Gastrocnemius medialis (tissue), 4 donors: Measurements from ENCODE around the gene PHF11. TPM values are rescaled to one million over a fixed set of nuclear protein-coding genes. Genes with fewer than 3 reads are reported as not detected.

ENCODE experiments used
- ATAC-seq, 2 donors: fragments of 150-250 bp; one replicate each; pipeline ENCODE4 v1.9.1; 2016
- DNase-seq, 2 donors: peaks; one replicate each; pipeline ENCODE4 v3.0.0-alpha.2; 2019
- H3K27ac ChIP-seq, 4 donors: fragments of 200-600 bp; sonication (generic); 1 replicate in 1 of 4; 2 replicates in 3 of 4; pipeline ENCODE4 v1.5.1; 2016 to 2018; ENCODE audit warnings: mild to moderate bottlenecking in 2 of 4, moderate library complexity in 1 of 4
- H3K27me3 ChIP-seq, 3 donors: fragments of 200-600 bp; sonication (generic) in 2 of 3; 1 replicate in 1 of 3; 2 replicates in 2 of 3; pipeline versions ENCODE4 v1.5.1 to v1.6.0; 2016 to 2019; ENCODE audit warnings: mild to moderate bottlenecking in 1 of 3, moderate library complexity in 1 of 3
- H3K36me3 ChIP-seq, 2 donors: fragments of 200-600 bp; sonication (generic) in 1 of 2; one replicate each; pipeline ENCODE4 v1.5.1; 2017 to 2018
- H3K4me1 ChIP-seq, 2 donors: fragments of 200-600 bp; sonication (generic) in 1 of 2; one replicate each; pipeline ENCODE4 v1.5.1; 2016 to 2017; ENCODE audit warnings: mild to moderate bottlenecking in 2 of 2
- H3K4me3 ChIP-seq, 4 donors: fragments of 200-600 bp; sonication (generic) in 3 of 4; 1 replicate in 1 of 4; 2 replicates in 3 of 4; pipeline ENCODE4 v1.5.1; 2016 to 2019; ENCODE audit warnings: mild to moderate bottlenecking in 2 of 4
- H3K9me3 ChIP-seq, 3 donors: fragments of 200-600 bp; sonication (generic) in 2 of 3; 1 replicate in 1 of 3; 2 replicates in 2 of 3; pipeline ENCODE4 v1.5.1; 2016 to 2019
- POLR2A ChIP-seq, 2 donors: fragments of 450-650 bp; IDR thresholded peaks; one replicate each; pipeline ENCODE4 v1.6.1; 2017; ENCODE audit warnings: antibody characterized with exemption in 2 of 2, mild to moderate bottlenecking in 2 of 2, moderate library complexity in 2 of 2
- in situ Hi-C, 4 donors: fragments of 200-750 bp; cut with MboI; loops; one replicate each; pipeline versions ENCODE4 v1.15.0 to v1.8.0; 2017; ENCODE audit warnings: low sequenced_read_pairs in 4 of 4
- intact Hi-C: fragments of 100-400 bp; cut with DNase I; formaldehyde crosslinking; loops from one replicate; pipeline ENCODE4 v1.15.1; 2023; ENCODE audit warnings: low total_unique reads
- total RNA-seq, 4 donors: library from RNA; depleted of rRNA; stranded (reverse); fragments of >200 nt; gene quantifications; one replicate each; pipeline versions ENCODE4 v1.1.0 to v1.2.3, GENCODE V29; 2016
- TF ChIP-seq, protein P1 (sequence below), 5 experiments: fragments of 450-650 bp in 3 of 5; fragments of 200-600 bp in 2 of 5; sonication (generic) in 2 of 5; IDR thresholded peaks in 4 of 5; conservative IDR thresholded peaks in 1 of 5; 1 replicate in 4 of 5; 2 replicates in 1 of 5; pipeline ENCODE4 v1.5.1; 2016 to 2019; ENCODE audit warnings: antibody characterized with exemption in 5 of 5, mild to moderate bottlenecking in 3 of 5, moderate library complexity in 3 of 5

PHF11 gene
- total RNA-seq, 4 donors from 2014 or later: 6.5 to 17.7 (median 13.8) TPM

DNA sequence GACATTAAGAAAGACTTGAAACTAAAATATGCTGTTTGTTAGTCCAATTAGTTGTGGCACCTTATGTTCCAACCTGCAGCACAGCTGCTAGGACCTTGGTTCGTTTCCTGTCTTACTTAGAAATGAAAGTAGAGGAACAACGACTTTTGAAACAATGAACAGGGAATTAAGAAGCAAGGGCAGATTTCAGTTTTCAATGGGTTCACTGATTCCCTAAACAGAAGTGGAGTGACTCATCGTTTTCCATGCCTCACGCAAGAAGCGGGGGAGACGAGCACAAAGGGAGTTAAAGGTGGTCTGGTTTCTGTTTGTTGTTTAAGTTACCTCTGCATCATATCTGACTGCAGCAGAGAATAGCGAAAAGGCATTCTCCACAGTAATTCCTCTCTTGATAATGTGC is 44.8 kb downstream of the PHF11 start:
- intact Hi-C loops: no loop called here
- H3K27ac ChIP-seq: peak overlapping the region in 3 of 4 donors; percentile 7 to 49 (median 33)
- H3K36me3 ChIP-seq: peaks cover 0 to 44% of the 10 kb centered on the region in 2 donors
- H3K9me3 ChIP-seq: no peaks in the 10 kb centered on the region
- no peaks in the 10 kb centered on the region for H3K27me3 ChIP-seq
- no peaks in the 10 kb centered on the region for H3K4me1 ChIP-seq
- ATAC-seq (no peak), DNase-seq (no peak)
- TF ChIP-seq, protein P1, sequence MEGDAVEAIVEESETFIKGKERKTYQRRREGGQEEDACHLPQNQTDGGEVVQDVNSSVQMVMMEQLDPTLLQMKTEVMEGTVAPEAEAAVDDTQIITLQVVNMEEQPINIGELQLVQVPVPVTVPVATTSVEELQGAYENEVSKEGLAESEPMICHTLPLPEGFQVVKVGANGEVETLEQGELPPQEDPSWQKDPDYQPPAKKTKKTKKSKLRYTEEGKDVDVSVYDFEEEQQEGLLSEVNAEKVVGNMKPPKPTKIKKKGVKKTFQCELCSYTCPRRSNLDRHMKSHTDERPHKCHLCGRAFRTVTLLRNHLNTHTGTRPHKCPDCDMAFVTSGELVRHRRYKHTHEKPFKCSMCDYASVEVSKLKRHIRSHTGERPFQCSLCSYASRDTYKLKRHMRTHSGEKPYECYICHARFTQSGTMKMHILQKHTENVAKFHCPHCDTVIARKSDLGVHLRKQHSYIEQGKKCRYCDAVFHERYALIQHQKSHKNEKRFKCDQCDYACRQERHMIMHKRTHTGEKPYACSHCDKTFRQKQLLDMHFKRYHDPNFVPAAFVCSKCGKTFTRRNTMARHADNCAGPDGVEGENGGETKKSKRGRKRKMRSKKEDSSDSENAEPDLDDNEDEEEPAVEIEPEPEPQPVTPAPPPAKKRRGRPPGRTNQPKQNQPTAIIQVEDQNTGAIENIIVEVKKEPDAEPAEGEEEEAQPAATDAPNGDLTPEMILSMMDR (IDR thresholded peaks at IDR 0.05 in 4 of 5, conservative IDR thresholded peaks at IDR 0.05 in 1 of 5): no peak
- no peak for TF ChIP-seq POLR2A (IDR thresholded peaks at IDR 0.05)
- peak overlapping the region in 1 of 4 donors; percentile 15 for H3K4me3 ChIP-seq
- in situ Hi-C loops: no loop called here

DNA sequence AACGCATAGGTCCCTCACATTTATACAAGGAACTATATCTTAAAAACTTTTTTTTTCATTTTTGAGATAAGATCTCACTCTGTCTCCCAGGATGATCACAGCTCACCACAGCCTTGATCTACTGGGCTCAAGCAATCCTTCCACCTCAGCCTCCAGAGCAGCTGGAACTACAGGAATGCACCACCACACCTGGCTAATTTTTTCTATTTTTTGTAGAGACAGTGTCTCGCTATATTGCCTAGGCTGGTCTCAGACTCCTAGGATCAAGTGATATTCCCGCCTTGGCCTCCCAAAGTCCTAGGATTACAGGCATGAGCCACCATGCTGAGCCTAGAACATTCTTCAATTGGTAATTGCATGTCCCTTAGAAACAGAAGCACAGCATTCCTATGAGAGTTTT is 47.9 kb downstream of the PHF11 start:
- no peaks in the 10 kb centered on the region for H3K4me1 ChIP-seq
- DNase-seq (no peak), ATAC-seq (no peak)
- H3K27me3 ChIP-seq: no peaks in the 10 kb centered on the region
- no peak overlapping the region for H3K27ac ChIP-seq
- no peak overlapping the region for H3K4me3 ChIP-seq
- H3K36me3 ChIP-seq: peaks cover 0 to 73% of the 10 kb centered on the region in 2 donors
- no peak for TF ChIP-seq POLR2A (IDR thresholded peaks at IDR 0.05)
- no peaks in the 10 kb centered on the region for H3K9me3 ChIP-seq
- in situ Hi-C loops: no loop called here
- intact Hi-C loops: no loop called here

DNA sequence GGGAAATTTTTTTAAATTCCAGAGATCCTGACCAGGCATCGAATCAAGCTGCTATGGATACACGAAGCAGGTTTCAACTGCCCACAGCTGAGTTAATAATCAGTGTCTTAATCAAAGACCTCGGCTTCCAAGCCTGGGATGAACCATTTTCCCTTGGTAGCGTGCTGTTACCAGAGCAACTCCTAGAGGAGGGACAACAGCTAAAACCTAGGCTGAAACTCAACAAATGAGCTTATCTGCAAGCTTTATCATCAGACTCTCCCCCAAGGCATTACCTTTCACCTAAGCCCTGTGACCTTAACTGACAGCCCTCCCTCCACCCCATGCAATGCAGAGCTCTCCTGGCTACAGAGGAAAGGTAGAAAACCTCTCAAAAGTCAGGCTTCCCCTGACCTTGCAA is 49.9 kb downstream of the PHF11 start:
- H3K4me1 ChIP-seq: no peaks in the 10 kb centered on the region
- H3K9me3 ChIP-seq: no peaks in the 10 kb centered on the region
- intact Hi-C loops (no loop called here), in situ Hi-C loops (no loop called here)
- no peaks in the 10 kb centered on the region for H3K27me3 ChIP-seq
- no peak for DNase-seq
- H3K4me3 ChIP-seq: no peak overlapping the region
- TF ChIP-seq POLR2A (IDR thresholded peaks at IDR 0.05): no peak
- TF ChIP-seq, protein P1 (IDR thresholded peaks at IDR 0.05 in 4 of 5, conservative IDR thresholded peaks at IDR 0.05 in 1 of 5): no peak
- peaks cover 0 to 75% of the 10 kb centered on the region in 2 donors for H3K36me3 ChIP-seq
- H3K27ac ChIP-seq: no peak overlapping the region
- ATAC-seq: no peak

DNA sequence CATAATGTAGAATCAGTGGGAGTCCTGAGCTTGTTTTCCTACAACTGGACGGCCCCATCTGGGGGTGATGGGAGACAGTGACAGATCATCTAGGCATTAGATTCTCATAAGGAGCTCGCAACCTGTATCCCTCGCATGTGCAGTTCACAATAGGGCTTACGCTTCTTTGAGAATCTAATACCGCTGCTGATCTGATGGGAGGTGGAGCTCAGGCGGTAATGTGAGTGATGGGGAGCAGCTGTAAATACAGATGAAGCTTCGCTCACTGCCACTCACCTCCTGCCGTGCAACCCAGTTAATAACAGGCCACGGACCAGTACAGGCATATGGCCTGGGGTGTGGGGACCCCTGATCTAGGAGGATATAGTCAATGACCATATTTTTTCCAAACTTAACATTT is 50.8 kb downstream of the PHF11 start:
- Histone ChIP-seq H3K36me3 (peaks cover 0 to 75% of the 10 kb centered on the region in 2 donors), H3K9me3 (no peaks in the 10 kb centered on the region), H3K27ac (no peak overlapping the region), H3K4me3 (no peak overlapping the region), H3K27me3 (no peaks in the 10 kb centered on the region), H3K4me1 (no peaks in the 10 kb centered on the region)
- intact Hi-C loops (no loop called here), in situ Hi-C loops (no loop called here)
- ATAC-seq (no peak), DNase-seq (no peak)
- TF ChIP-seq, protein P1 (IDR thresholded peaks at IDR 0.05 in 4 of 5, conservative IDR thresholded peaks at IDR 0.05 in 1 of 5): no peak
- no peak for TF ChIP-seq POLR2A (IDR thresholded peaks at IDR 0.05)

DNA sequence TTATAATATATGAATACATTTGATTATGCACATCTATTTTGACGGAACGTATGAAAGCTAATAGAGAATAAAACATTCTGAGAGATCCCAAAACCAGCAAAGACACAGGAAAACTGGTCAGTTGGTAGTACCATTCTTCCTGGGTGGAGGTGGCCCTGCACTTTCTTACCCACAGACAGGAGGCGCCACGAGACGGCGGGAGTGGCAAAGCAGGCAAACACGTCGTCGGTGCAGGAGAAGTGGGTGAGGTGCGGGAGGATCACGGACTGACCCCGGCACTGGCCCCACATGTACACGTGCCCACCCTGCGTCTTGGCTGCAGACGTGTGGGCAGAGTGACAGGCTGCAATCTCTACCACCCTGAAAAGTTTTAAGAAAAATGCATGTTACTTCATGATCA is 53.5 kb downstream of the PHF11 start:
- H3K4me1 ChIP-seq: no peaks in the 10 kb centered on the region
- TF ChIP-seq, protein P1 (IDR thresholded peaks at IDR 0.05 in 4 of 5, conservative IDR thresholded peaks at IDR 0.05 in 1 of 5): peak in 1 of 5 experiments; percentile 16
- TF ChIP-seq POLR2A (IDR thresholded peaks at IDR 0.05): no peak
- no peak overlapping the region for H3K4me3 ChIP-seq
- in situ Hi-C loops: no loop called here
- peaks cover 0 to 65% of the 10 kb centered on the region in 2 donors for H3K36me3 ChIP-seq
- H3K9me3 ChIP-seq: no peaks in the 10 kb centered on the region
- H3K27me3 ChIP-seq: no peaks in the 10 kb centered on the region
- DNase-seq (no peak), ATAC-seq (no peak)
- intact Hi-C loops: no loop called here
- H3K27ac ChIP-seq: no peak overlapping the region
